OCI-LY7 (cell line): ENCODE results near the gene MXD1. TPM values are rescaled to one million over a fixed set of nuclear protein-coding genes. Genes with fewer than 3 reads are reported as not detected.

Source experiments
- BruUV-seq: library from RNA; stranded (reverse); fragments of 400-500 nt; replicated peaks from 2 replicates; lab custom pipeline; 2021; lab: Mats Ljungman, UMichigan
- CTCF ChIA-PET: fragments of 300-600 bp; sonication (Branson Sonifier 250); formaldehyde crosslinking; loops from one replicate; lab custom pipeline; 2022; ENCODE audit warnings: antibody characterized with exemption; ENCODE audit not compliant: unreplicated experiment; lab: Charles Lee
- POLR2A ChIA-PET: fragments of 300-600 bp; sonication (Branson Sonifier 250); formaldehyde crosslinking; loops from one replicate; lab custom pipeline; 2022; ENCODE audit warnings: antibody characterized with exemption; lab: Charles Lee
- DNase-seq: peaks from one replicate; pipeline ENCODE4 v3.0.0-alpha.2; 2015; ENCODE audit warnings: low spot score
- H2AFZ ChIP-seq: fragments of 200-600 bp; sonication (generic), shearing (Covaris generic); 2 replicates; pipeline ENCODE4 v1.6.1; 2014; ENCODE audit warnings: mild to moderate bottlenecking, antibody characterized with exemption, low read length, moderate library complexity
- H3K27ac ChIP-seq: fragments of 200-600 bp; sonication (generic); 2 replicates; pipeline ENCODE4 v1.5.1; 2014; ENCODE audit warnings: mixed run types, low read depth, mild to moderate bottlenecking, moderate library complexity, low read length, inconsistent platforms; ENCODE audit not compliant: poor library complexity, severe bottlenecking
- H3K36me3 ChIP-seq: fragments of 200-600 bp; sonication (generic); 2 replicates; pipeline ENCODE4 v1.6.1; 2014; ENCODE audit warnings: mild to moderate bottlenecking, antibody characterized with exemption, low read length, moderate library complexity, mixed read lengths; ENCODE audit not compliant: insufficient read depth
- H3K4me1 ChIP-seq: fragments of 200-600 bp; sonication (generic); 2 replicates; pipeline ENCODE4 v1.5.1; 2014; ENCODE audit warnings: mild to moderate bottlenecking, low read length; ENCODE audit not compliant: insufficient read depth, poor library complexity, severe bottlenecking
- H3K4me2 ChIP-seq: fragments of 200-600 bp; sonication (generic); 2 replicates; pipeline ENCODE4 v1.6.1; 2014; ENCODE audit warnings: mild to moderate bottlenecking, low read length
- H3K4me3 ChIP-seq: fragments of 200-600 bp; sonication (generic); 2 replicates; pipeline ENCODE4 v1.5.1; 2014; ENCODE audit warnings: mild to moderate bottlenecking, low read depth, low read length; ENCODE audit not compliant: poor library complexity, severe bottlenecking
- H3K79me2 ChIP-seq: fragments of 200-600 bp; sonication (generic); 2 replicates; pipeline ENCODE4 v1.6.1; 2016; ENCODE audit warnings: low read depth, mild to moderate bottlenecking, low read length, moderate library complexity, mixed read lengths; ENCODE audit not compliant: insufficient read depth
- H3K9me2 ChIP-seq: fragments of 200-600 bp; sonication (generic); 2 replicates; pipeline ENCODE4 v1.6.1; 2016; ENCODE audit warnings: mild to moderate bottlenecking, low read length, mixed read lengths; ENCODE audit not compliant: insufficient read depth
- H3K9me3 ChIP-seq: fragments of 200-600 bp; sonication (generic); 2 replicates; pipeline ENCODE4 v1.6.1; 2014; ENCODE audit warnings: mild to moderate bottlenecking, mixed run types, low read length, mixed read lengths
- H4K20me1 ChIP-seq: fragments of 200-600 bp; sonication (generic); 2 replicates; pipeline ENCODE4 v1.6.1; 2014; ENCODE audit warnings: mild to moderate bottlenecking, antibody characterized with exemption, low read length, moderate library complexity, mixed read lengths; ENCODE audit not compliant: insufficient read depth
- CTCF ChIP-seq: fragments of 200-600 bp; sonication (generic); conservative IDR thresholded peaks from 2 replicates; pipeline ENCODE4 v1.5.1; 2014; ENCODE audit warnings: mild to moderate bottlenecking, antibody characterized with exemption, low read length, moderate library complexity, mixed read lengths
- EZH2phosphoT487 ChIP-seq: fragments of 200-600 bp; sonication (generic); IDR thresholded peaks from 2 replicates; pipeline ENCODE4 v1.6.1; 2018; ENCODE audit warnings: low read depth, borderline replicate concordance, mild to moderate bottlenecking, mixed run types, antibody characterized with exemption, low read length, moderate library complexity, mixed read lengths
- intact Hi-C: fragments of 100-400 bp; cut with micrococcal nuclease; formaldehyde crosslinking; loops from one replicate; pipeline ENCODE4 v1.10.0; 2022; ENCODE audit not compliant: unreplicated experiment
- total RNA-seq, 2 experiments: library from RNA; depleted of rRNA in 1 of 2; stranded (reverse); fragments of >200 nt in 1 of 2; shearing (Covaris generic) in 1 of 2; gene quantifications; 2 replicates each; pipeline ENCODE4 v1.2.3, GENCODE V29; 2014 to 2022

MXD1 gene
- total RNA-seq, 2 experiments from 2014 or later, result 2.2 to 2.9 TPM

GRCh38 chr2:69977906-69978482 lies 63.1 kb downstream of the MXD1 start:
- intact Hi-C loops, result no loop called here
- POLR2A ChIA-PET, result no interaction called here

GRCh38 chr2:69979902-69980807 lies 65.2 kb downstream of the MXD1 start:
- Histone ChIP-seq H3K9me2 (no peaks in the 10 kb centered on the region), H3K79me2 (no peaks in the 10 kb centered on the region), H3K4me3 (no peak overlapping the region), H4K20me1 (no peaks in the 10 kb centered on the region), H3K9me3 (no peaks in the 10 kb centered on the region), H2AFZ (no peak overlapping the region), H3K4me2 (no peak overlapping the region), H3K27ac (no peak overlapping the region), H3K36me3 (no peaks in the 10 kb centered on the region), H3K4me1 (no peaks in the 10 kb centered on the region)
- ChIA-PET POLR2A (interaction anchor here (0.7 kb wide), 1 partner anchor 250 kb away, joined by 3 read pairs; no protein-coding TSS in a partner anchor), CTCF (no interaction called here)
- no peak for TF ChIP-seq CTCF
- TF ChIP-seq EZH2phosphoT487, result no peak
- DNase-seq, result no peak
- intact Hi-C loops, result no loop called here
- BruUV-seq, result no TSS peak

More at GRCh38 chr2:69977906-69978482, 63.1 kb downstream of the MXD1 start:
- BruUV-seq, result no TSS peak
- Histone ChIP-seq H3K9me2 (no peaks in the 10 kb centered on the region), H2AFZ (no peak overlapping the region), H3K4me3 (no peak overlapping the region), H3K9me3 (no peaks in the 10 kb centered on the region), H3K4me1 (no peaks in the 10 kb centered on the region), H3K79me2 (no peaks in the 10 kb centered on the region), H4K20me1 (no peaks in the 10 kb centered on the region), H3K4me2 (no peak overlapping the region), H3K36me3 (no peaks in the 10 kb centered on the region), H3K27ac (no peak overlapping the region)
- CTCF ChIA-PET, result no interaction called here
- TF ChIP-seq CTCF, result no peak
- DNase-seq, result no peak
